ENCODE measurements around the gene RICTOR. TPM values are rescaled to one million over a fixed set of nuclear protein-coding genes. Genes with fewer than 3 reads are reported as not detected.

Gene RICTOR
- total RNA-seq, 1 experiment from 2014 or later, result 22.4 TPM

DNA sequence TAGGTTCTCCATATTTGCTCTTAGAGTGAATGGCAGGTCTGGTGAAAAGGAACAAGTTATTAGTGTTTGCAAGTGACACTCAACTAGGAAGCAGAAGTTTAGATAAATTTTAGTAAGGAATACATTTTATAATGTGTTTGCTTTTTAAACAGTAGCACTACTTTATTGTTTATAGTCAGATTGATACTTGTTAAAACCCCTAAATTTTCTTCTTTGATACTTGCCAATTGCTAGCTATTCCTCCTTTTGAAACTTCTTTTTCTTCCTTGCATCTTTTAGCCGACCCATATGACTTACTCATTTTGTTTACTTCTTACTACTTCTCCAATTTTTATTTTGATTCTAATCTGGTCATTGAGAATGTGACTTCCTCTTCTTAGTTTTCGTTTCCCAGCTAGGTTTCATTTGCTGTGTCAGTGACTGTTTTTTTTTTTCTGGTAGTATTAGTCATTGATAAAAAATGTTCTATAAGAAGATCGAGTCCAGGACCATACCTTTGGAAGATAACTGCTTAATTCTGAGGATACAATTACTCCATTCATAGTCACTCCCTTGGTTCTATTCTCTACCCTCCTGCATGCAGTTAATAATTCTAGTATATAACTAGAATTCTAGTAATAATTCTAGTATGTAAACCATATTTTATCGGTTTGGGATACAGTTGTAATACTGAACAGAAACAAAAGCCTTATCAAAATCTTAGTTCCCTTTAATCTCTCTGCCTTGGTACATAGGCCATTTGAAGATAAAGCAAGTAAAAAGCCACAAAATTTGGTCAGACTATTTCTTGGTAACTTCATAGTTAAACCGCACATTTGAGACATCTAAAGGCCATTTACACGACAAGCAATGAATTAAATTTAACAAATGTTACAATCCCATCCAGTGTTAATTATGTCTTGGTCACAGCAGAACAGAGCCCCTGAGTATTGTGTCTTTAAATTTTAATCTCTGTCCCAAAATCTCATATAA, 2.8 kb upstream of the RICTOR start (continued):
- TF ChIP-seq ZNF121 (CRISPR knock-in tag; IDR thresholded peaks at IDR 0.05) (no peak), IRF2 (CRISPR knock-in tag; IDR thresholded peaks at IDR 0.05; ENCODE audit: borderline replicate concordance, low read depth) (no peak), GTF2I (CRISPR knock-in tag; conservative IDR thresholded peaks at IDR 0.05) (no peak), EMX1 (CRISPR knock-in tag; IDR thresholded peaks at IDR 0.05) (no peak)

GRCh38 chr5:39076101-39076756, 2.0 kb upstream of the RICTOR start:
- no peak for DNase-seq (ENCODE audit: low spot score)
- H3K4me1 Mint-ChIP-seq, result peaks cover 35% of the 10 kb centered on the region
- POLR2A ChIA-PET, result no interaction called here
- H3K27me3 Mint-ChIP-seq (ENCODE audit: low read depth), result no peaks in the 10 kb centered on the region
- H3K36me3 Mint-ChIP-seq, result no peaks in the 10 kb centered on the region
- H3K4me3 Mint-ChIP-seq, result peak overlapping the region; percentile 97
- TF ChIP-seq SP1 (CRISPR knock-in tag; conservative IDR thresholded peaks at IDR 0.05) (no peak), NR2C2 (CRISPR knock-in tag; IDR thresholded peaks at IDR 0.05) (no peak), CTCF (IDR thresholded peaks at IDR 0.05) (no peak), CDX4 (CRISPR knock-in tag; IDR thresholded peaks at IDR 0.05; ENCODE audit: borderline replicate concordance) (no peak), SOX15 (CRISPR knock-in tag; IDR thresholded peaks at IDR 0.05) (no peak), ZBTB43 (CRISPR knock-in tag; IDR thresholded peaks at IDR 0.05) (no peak), ZNF232 (CRISPR knock-in tag; IDR thresholded peaks at IDR 0.05) (no peak), E2F4 (CRISPR knock-in tag; IDR thresholded peaks at IDR 0.05; ENCODE audit: borderline replicate concordance, low read depth) (no peak), SMAD3 (CRISPR knock-in tag; IDR thresholded peaks at IDR 0.05; ENCODE audit: borderline replicate concordance) (no peak), CREB1 (CRISPR knock-in tag; IDR thresholded peaks at IDR 0.05) (no peak), GRHL2 (CRISPR knock-in tag; IDR thresholded peaks at IDR 0.05; ENCODE audit: insufficient replicate concordance, severe bottlenecking) (no peak), RELA (CRISPR knock-in tag; IDR thresholded peaks at IDR 0.05; ENCODE audit: borderline replicate concordance) (no peak), ZNF317 (CRISPR knock-in tag; IDR thresholded peaks at IDR 0.05; ENCODE audit: borderline replicate concordance, low read depth) (no peak), GTF2I (CRISPR knock-in tag; conservative IDR thresholded peaks at IDR 0.05) (no peak), HMGA2 (CRISPR knock-in tag; IDR thresholded peaks at IDR 0.05) (no peak), NFE2L1 (CRISPR knock-in tag; IDR thresholded peaks at IDR 0.05) (no peak)
- TF ChIP-seq, protein P1, sequence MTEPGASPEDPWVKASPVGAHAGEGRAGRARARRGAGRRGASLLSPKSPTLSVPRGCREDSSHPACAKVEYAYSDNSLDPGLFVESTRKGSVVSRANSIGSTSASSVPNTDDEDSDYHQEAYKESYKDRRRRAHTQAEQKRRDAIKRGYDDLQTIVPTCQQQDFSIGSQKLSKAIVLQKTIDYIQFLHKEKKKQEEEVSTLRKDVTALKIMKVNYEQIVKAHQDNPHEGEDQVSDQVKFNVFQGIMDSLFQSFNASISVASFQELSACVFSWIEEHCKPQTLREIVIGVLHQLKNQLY (CRISPR knock-in tag; IDR thresholded peaks at IDR 0.05), result no peak
- TF ChIP-seq, protein P2, sequence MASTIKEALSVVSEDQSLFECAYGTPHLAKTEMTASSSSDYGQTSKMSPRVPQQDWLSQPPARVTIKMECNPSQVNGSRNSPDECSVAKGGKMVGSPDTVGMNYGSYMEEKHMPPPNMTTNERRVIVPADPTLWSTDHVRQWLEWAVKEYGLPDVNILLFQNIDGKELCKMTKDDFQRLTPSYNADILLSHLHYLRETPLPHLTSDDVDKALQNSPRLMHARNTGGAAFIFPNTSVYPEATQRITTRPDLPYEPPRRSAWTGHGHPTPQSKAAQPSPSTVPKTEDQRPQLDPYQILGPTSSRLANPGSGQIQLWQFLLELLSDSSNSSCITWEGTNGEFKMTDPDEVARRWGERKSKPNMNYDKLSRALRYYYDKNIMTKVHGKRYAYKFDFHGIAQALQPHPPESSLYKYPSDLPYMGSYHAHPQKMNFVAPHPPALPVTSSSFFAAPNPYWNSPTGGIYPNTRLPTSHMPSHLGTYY (CRISPR knock-in tag; IDR thresholded peaks at IDR 0.05), result no peak
- TF ChIP-seq, protein P3, sequence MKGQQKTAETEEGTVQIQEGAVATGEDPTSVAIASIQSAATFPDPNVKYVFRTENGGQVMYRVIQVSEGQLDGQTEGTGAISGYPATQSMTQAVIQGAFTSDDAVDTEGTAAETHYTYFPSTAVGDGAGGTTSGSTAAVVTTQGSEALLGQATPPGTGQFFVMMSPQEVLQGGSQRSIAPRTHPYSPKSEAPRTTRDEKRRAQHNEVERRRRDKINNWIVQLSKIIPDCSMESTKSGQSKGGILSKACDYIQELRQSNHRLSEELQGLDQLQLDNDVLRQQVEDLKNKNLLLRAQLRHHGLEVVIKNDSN (CRISPR knock-in tag; IDR thresholded peaks at IDR 0.05), result no peak
- H3K27ac Mint-ChIP-seq, result no peak overlapping the region
- no peak for ATAC-seq
- H3K9me3 Mint-ChIP-seq, result no peaks in the 10 kb centered on the region
- CTCF ChIA-PET, result no interaction called here
